OCI-LY7 (cell line): ENCODE results near the gene CLEC18B.
"Not testable (repeated sequence)": the region's sequence is repeated elsewhere in the genome, so short reads cannot be mapped to it uniquely, and the experiment has no call there.

Source experiments
- CTCF ChIP-seq: fragments of 200-600 bp; sonication (generic); conservative IDR thresholded peaks from 2 replicates; pipeline ENCODE4 v1.5.1; 2014; ENCODE audit warnings: mild to moderate bottlenecking, antibody characterized with exemption, low read length, moderate library complexity, mixed read lengths
- EZH2phosphoT487 ChIP-seq: fragments of 200-600 bp; sonication (generic); IDR thresholded peaks from 2 replicates; pipeline ENCODE4 v1.6.1; 2018; ENCODE audit warnings: low read depth, borderline replicate concordance, mild to moderate bottlenecking, mixed run types, antibody characterized with exemption, low read length, moderate library complexity, mixed read lengths

DNA sequence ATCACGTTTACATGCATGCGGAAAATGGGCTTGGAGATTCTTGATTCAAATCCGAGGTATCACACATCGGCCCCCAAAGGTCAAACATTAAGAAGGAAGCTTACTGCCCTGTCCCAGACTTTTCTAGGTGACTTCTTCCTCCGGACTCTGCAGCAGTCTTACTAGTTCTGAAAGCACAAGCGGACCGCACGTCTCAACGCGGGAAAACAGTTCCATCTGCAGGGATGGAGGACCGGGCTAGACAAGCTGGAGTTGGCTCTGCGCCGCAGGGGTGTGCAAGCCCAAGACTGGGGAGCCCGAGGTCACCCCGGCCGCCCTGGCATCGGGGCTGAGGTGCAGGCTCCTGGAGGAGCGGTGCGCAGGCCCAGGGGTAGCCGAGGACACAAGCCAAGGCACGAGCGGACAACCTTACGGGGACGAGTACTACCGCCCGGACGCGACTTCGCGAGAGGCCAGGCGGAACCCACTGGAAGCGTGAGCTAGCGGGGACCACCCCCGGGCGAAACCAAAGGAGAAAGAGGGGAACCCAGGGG, 53.7 kb downstream of the CLEC18B start:
- TF ChIP-seq CTCF, EZH2phosphoT487: not testable (repeated sequence)
